Neural crest cell (in vitro differentiated cells): Measurements from ENCODE around the gene RYR2. TPM values are rescaled to one million over a fixed set of nuclear protein-coding genes. Genes with fewer than 3 reads are reported as not detected.

ENCODE experiments used
- DNase-seq: peaks from one replicate; pipeline ENCODE4 v3.0.0; 2021; ENCODE audit warnings: low read depth, mixed read lengths, low spot score
- H3K27ac Mint-ChIP-seq: one replicate; pipeline ENCODE4 v1.8.0; 2021; ENCODE audit warnings: mild to moderate bottlenecking, mixed read lengths; ENCODE audit not compliant: unreplicated experiment
- H3K27me3 Mint-ChIP-seq: 2 replicates; pipeline ENCODE4 v1.8.0; 2021; ENCODE audit warnings: low read depth, mild to moderate bottlenecking, mixed read lengths
- H3K36me3 Mint-ChIP-seq: 2 replicates; pipeline ENCODE4 v1.8.0; 2021; ENCODE audit warnings: low read depth, mild to moderate bottlenecking, mixed read lengths
- H3K4me1 Mint-ChIP-seq: 2 replicates; pipeline ENCODE4 v1.8.0; 2021; ENCODE audit warnings: mixed read lengths
- H3K4me3 Mint-ChIP-seq: one replicate; pipeline ENCODE4 v1.8.0; 2021; ENCODE audit warnings: mild to moderate bottlenecking, mixed read lengths
- H3K9me3 Mint-ChIP-seq: 2 replicates; pipeline ENCODE4 v1.8.0; 2021; ENCODE audit warnings: mixed read lengths
- CTCF ChIP-seq: fragments of 200-600 bp; sonication (generic); conservative IDR thresholded peaks from 2 replicates; pipeline ENCODE4 v1.5.0; 2021; ENCODE audit warnings: antibody characterized with exemption, mild to moderate bottlenecking
- total RNA-seq: library from RNA; stranded (reverse); gene quantifications from 2 replicates; pipeline ENCODE4 v1.2.1, GENCODE V29; 2021

The RYR2 gene
- total RNA-seq, 1 donor from 2014 or later: 0.07 TPM

- Mint-ChIP-seq H3K27ac (no peak overlapping the region), H3K4me1 (no peaks in the 10 kb centered on the region), H3K27me3 (no peaks in the 10 kb centered on the region), H3K36me3 (no peaks in the 10 kb centered on the region), H3K9me3 (no peaks in the 10 kb centered on the region), H3K4me3 (no peak overlapping the region)
- no peak for TF ChIP-seq CTCF
- no peak for DNase-seq
Measured at GRCh38 chr1:237201155-237201554, 159.2 kb downstream of the RYR2 start.

GRCh38 chr1:237204841-237205240 is 162.9 kb downstream of the RYR2 start:
- DNase-seq: no peak
- TF ChIP-seq CTCF: no peak
- no peak overlapping the region for H3K27ac Mint-ChIP-seq
- H3K4me1 Mint-ChIP-seq: no peaks in the 10 kb centered on the region
- no peaks in the 10 kb centered on the region for H3K27me3 Mint-ChIP-seq
- H3K4me3 Mint-ChIP-seq: no peak overlapping the region
- H3K9me3 Mint-ChIP-seq: no peaks in the 10 kb centered on the region
- no peaks in the 10 kb centered on the region for H3K36me3 Mint-ChIP-seq

GRCh38 chr1:237205400-237206064 is 163.5 kb downstream of the RYR2 start:
- Mint-ChIP-seq H3K27me3 (no peaks in the 10 kb centered on the region), H3K36me3 (no peaks in the 10 kb centered on the region), H3K4me3 (no peak overlapping the region), H3K27ac (no peak overlapping the region), H3K4me1 (no peaks in the 10 kb centered on the region), H3K9me3 (no peaks in the 10 kb centered on the region)
- DNase-seq: no peak
- no peak for TF ChIP-seq CTCF

GRCh38 chr1:237206065-237206414 is 164.1 kb downstream of the RYR2 start:
- no peaks in the 10 kb centered on the region for H3K4me1 Mint-ChIP-seq
- H3K27me3 Mint-ChIP-seq: no peaks in the 10 kb centered on the region
- no peak for TF ChIP-seq CTCF
- no peaks in the 10 kb centered on the region for H3K36me3 Mint-ChIP-seq
- no peak overlapping the region for H3K4me3 Mint-ChIP-seq
- no peak for DNase-seq
- H3K27ac Mint-ChIP-seq: no peak overlapping the region
- H3K9me3 Mint-ChIP-seq: no peaks in the 10 kb centered on the region

- Mint-ChIP-seq H3K4me1 (no peaks in the 10 kb centered on the region), H3K4me3 (no peak overlapping the region), H3K9me3 (no peaks in the 10 kb centered on the region), H3K27me3 (no peaks in the 10 kb centered on the region), H3K27ac (no peak overlapping the region), H3K36me3 (no peaks in the 10 kb centered on the region)
- no peak for TF ChIP-seq CTCF
- no peak for DNase-seq
Measured at GRCh38 chr1:237211031-237211430, 169.0 kb downstream of the RYR2 start.

GRCh38 chr1:237211540-237211939 is 169.6 kb downstream of the RYR2 start:
- no peak for TF ChIP-seq CTCF
- H3K4me1 Mint-ChIP-seq: no peaks in the 10 kb centered on the region

More at GRCh38 chr1:237211540-237211939, 169.6 kb downstream of the RYR2 start:
- Mint-ChIP-seq H3K27me3 (no peaks in the 10 kb centered on the region), H3K4me3 (no peak overlapping the region), H3K9me3 (no peaks in the 10 kb centered on the region), H3K27ac (no peak overlapping the region), H3K36me3 (no peaks in the 10 kb centered on the region)
- no peak for DNase-seq
